ENCODE data around the gene ATXN3L.

DNA sequence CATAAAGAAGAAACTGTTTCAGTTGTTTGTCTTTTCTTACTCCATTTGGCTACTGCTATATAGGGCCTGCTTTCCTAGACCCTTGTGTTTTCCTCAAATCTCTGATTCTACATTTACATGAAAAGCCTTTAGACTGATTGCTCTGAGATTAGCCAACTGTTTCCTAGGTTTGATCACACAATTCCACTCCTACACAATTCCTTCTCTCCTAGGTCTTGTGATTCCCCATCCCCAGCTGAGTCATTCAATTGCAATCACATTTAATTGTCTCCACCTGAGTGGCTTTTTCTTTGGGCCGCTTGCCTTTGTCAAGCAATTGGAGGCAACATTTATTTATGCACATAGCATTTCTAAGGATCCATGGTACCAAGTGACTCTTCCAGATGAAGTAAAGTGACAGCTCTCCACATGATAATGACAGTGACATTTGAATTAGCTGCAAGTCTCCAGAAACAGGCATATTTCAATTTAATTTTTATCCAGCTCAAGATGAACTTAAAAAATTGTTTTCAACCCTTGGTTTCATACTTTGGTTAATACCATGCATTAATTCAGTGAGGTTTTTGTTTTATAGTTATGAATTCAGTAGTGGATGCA, 35.8 kb downstream of the ATXN3L start:
- TF ChIP-seq, protein P1, sequence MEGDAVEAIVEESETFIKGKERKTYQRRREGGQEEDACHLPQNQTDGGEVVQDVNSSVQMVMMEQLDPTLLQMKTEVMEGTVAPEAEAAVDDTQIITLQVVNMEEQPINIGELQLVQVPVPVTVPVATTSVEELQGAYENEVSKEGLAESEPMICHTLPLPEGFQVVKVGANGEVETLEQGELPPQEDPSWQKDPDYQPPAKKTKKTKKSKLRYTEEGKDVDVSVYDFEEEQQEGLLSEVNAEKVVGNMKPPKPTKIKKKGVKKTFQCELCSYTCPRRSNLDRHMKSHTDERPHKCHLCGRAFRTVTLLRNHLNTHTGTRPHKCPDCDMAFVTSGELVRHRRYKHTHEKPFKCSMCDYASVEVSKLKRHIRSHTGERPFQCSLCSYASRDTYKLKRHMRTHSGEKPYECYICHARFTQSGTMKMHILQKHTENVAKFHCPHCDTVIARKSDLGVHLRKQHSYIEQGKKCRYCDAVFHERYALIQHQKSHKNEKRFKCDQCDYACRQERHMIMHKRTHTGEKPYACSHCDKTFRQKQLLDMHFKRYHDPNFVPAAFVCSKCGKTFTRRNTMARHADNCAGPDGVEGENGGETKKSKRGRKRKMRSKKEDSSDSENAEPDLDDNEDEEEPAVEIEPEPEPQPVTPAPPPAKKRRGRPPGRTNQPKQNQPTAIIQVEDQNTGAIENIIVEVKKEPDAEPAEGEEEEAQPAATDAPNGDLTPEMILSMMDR (conservative IDR thresholded peaks at IDR 0.05; ENCODE audit: low read depth, low read length) = no peak
- no peak for TF ChIP-seq EZH2 (IDR thresholded peaks at IDR 0.05; ENCODE audit: borderline replicate concordance, low read depth, low read length, poor library complexity, severe bottlenecking)

All from A673 (cell line).